PC-3 (cell line): ENCODE measurements around the gene PACSIN1. TPM values are rescaled to one million over a fixed set of nuclear protein-coding genes. Genes with fewer than 3 reads are reported as not detected.
"Not testable (repeated sequence)": the region's sequence is repeated elsewhere in the genome, so short reads cannot be mapped to it uniquely, and the experiment has no call there.

Experiments
- ATAC-seq: fragments of 200-7000 bp; cut with Tn5 transposase; 2 replicates; pipeline ENCODE4 v1.9.1; 2020; ENCODE audit warnings: mild to moderate bottlenecking, moderate library complexity
- BruUV-seq: library from RNA; stranded (reverse); fragments of 400-500 nt; replicated peaks from 2 replicates; lab custom pipeline; 2021; lab: Mats Ljungman, UMichigan
- CTCF ChIA-PET: fragments of 300-600 bp; sonication (Branson Sonifier 250); formaldehyde crosslinking; loops from one replicate; lab custom pipeline; 2022; ENCODE audit warnings: antibody characterized with exemption; lab: Charles Lee
- POLR2A ChIA-PET: fragments of 300-600 bp; sonication (Branson Sonifier 250); formaldehyde crosslinking; loops from one replicate; lab custom pipeline; 2022; ENCODE audit warnings: antibody characterized with exemption; ENCODE audit not compliant: unreplicated experiment; lab: Charles Lee
- DNase-seq: peaks from one replicate; pipeline ENCODE4 v3.0.0-alpha.2; 2015
- H2AFZ ChIP-seq: fragments of 300-600 bp; sonication (generic); 2 replicates; pipeline ENCODE4 v1.6.0; 2016; ENCODE audit warnings: antibody characterized with exemption, low read length
- H3F3A ChIP-seq: fragments of 300-600 bp; sonication (generic); one replicate; pipeline ENCODE4 v1.6.0; 2017; ENCODE audit warnings: antibody characterized with exemption, low read length, control low read depth, mild to moderate bottlenecking; ENCODE audit not compliant: unreplicated experiment
- H3K27ac ChIP-seq: fragments of 300-600 bp; sonication (generic); 2 replicates; pipeline ENCODE4 v1.5.1; 2016; ENCODE audit warnings: mild to moderate bottlenecking, low read length
- H3K27me3 ChIP-seq: fragments of 300-600 bp; sonication (generic); 2 replicates; pipeline ENCODE4 v1.6.1; 2016; ENCODE audit warnings: low read length, mixed read lengths
- H3K36me3 ChIP-seq: fragments of 300-600 bp; sonication (generic); 2 replicates; pipeline ENCODE4 v1.6.1; 2016; ENCODE audit warnings: low read depth, mixed run types, low read length, mixed read lengths
- H3K4me1 ChIP-seq: fragments of 300-600 bp; sonication (generic); 2 replicates; pipeline ENCODE4 v1.5.1; 2016; ENCODE audit warnings: low read length; ENCODE audit not compliant: insufficient read depth
- H3K4me2 ChIP-seq: fragments of 300-600 bp; sonication (generic); 2 replicates; pipeline ENCODE4 v1.6.0; 2016; ENCODE audit warnings: low read length
- H3K4me3 ChIP-seq: fragments of 300-600 bp; sonication (generic); 2 replicates; pipeline ENCODE4 v1.5.1; 2016; ENCODE audit warnings: mild to moderate bottlenecking, low read length, mixed read lengths
- H3K79me2 ChIP-seq: fragments of 300-600 bp; sonication (generic); 2 replicates; pipeline ENCODE4 v1.6.1; 2017; ENCODE audit warnings: low read length, mixed read lengths
- H3K9ac ChIP-seq: fragments of 300-600 bp; sonication (generic); 2 replicates; pipeline ENCODE4 v1.6.0; 2016; ENCODE audit warnings: mild to moderate bottlenecking, low read length
- H3K9me2 ChIP-seq: fragments of 300-600 bp; sonication (generic); replicated peaks from 2 replicates; pipeline ENCODE4 v1.6.1; 2016; ENCODE audit warnings: mixed run types, low read length, mixed read lengths
- H3K9me3 ChIP-seq: fragments of 300-600 bp; sonication (generic); 2 replicates; pipeline ENCODE4 v1.6.1; 2016; ENCODE audit warnings: low read length, mixed read lengths
- H4K20me1 ChIP-seq: fragments of 300-600 bp; sonication (generic); 2 replicates; pipeline ENCODE4 v1.6.1; 2016; ENCODE audit warnings: low read length, mixed read lengths
- CTCF ChIP-seq: fragments of 300-600 bp; sonication (generic); conservative IDR thresholded peaks from 2 replicates; pipeline ENCODE4 v1.5.1; 2017; ENCODE audit warnings: antibody characterized with exemption, low read depth, mild to moderate bottlenecking, low read length
- EZH2 ChIP-seq: fragments of 300-600 bp; sonication (generic); IDR thresholded peaks from one replicate; pipeline ENCODE4 v1.6.1; 2017; ENCODE audit warnings: antibody characterized with exemption, mild to moderate bottlenecking, low read length; ENCODE audit not compliant: unreplicated experiment
- EZH2phosphoT487 ChIP-seq: fragments of 300-600 bp; sonication (generic); IDR thresholded peaks from 2 replicates; pipeline ENCODE4 v1.6.1; 2018; ENCODE audit warnings: mild to moderate bottlenecking, antibody characterized with exemption, low read length, borderline replicate concordance
- intact Hi-C: fragments of 100-400 bp; cut with micrococcal nuclease; formaldehyde crosslinking; loops from 2 replicates; pipeline ENCODE4 v1.9.0; 2023
- total RNA-seq: library from RNA; depleted of rRNA; stranded (reverse); fragments of >200 nt; gene quantifications from 2 replicates; pipeline ENCODE4 v1.2.3, GENCODE V29; 2014

PACSIN1 gene
- total RNA-seq, 1 experiment from 2014 or later, result 2.3 TPM

GRCh38 chr6:34476447-34476846, 10.6 kb downstream of the PACSIN1 start:
- H3K4me3 ChIP-seq, result no peak overlapping the region
- H3K9me3 ChIP-seq, result no peaks in the 10 kb centered on the region
- POLR2A ChIA-PET, result no interaction called here
- H4K20me1 ChIP-seq, result no peaks in the 10 kb centered on the region
- H3K9me2 ChIP-seq, result no peaks in the 10 kb centered on the region
- DNase-seq, result no peak
- CTCF ChIA-PET, result no interaction called here
- TF ChIP-seq EZH2phosphoT487, result no peak
- TF ChIP-seq EZH2, result no peak
- TF ChIP-seq CTCF, result no peak
- no peak overlapping the region for H3K27ac ChIP-seq
- H2AFZ ChIP-seq, result no peak overlapping the region
- H3K79me2 ChIP-seq, result no peaks in the 10 kb centered on the region
- H3K27me3 ChIP-seq, result no peaks in the 10 kb centered on the region
- intact Hi-C loops, result no loop called here
- H3K36me3 ChIP-seq, result no peaks in the 10 kb centered on the region
- BruUV-seq, result no TSS peak
- H3K9ac ChIP-seq, result no peak overlapping the region
- no peaks in the 10 kb centered on the region for H3F3A ChIP-seq
- peaks cover 7% of the 10 kb centered on the region; the same call in 1 of the 2 replicates for H3K4me1 ChIP-seq
- no peak for ATAC-seq
- no peak overlapping the region for H3K4me2 ChIP-seq

- Histone ChIP-seq H3K9me2 (no peaks in the 10 kb centered on the region), H3K36me3 (no peaks in the 10 kb centered on the region), H2AFZ (no peak overlapping the region), H3K4me2 (no peak overlapping the region), H3K4me3 (no peak overlapping the region), H4K20me1 (no peaks in the 10 kb centered on the region), H3K27me3 (no peaks in the 10 kb centered on the region), H3K27ac (no peak overlapping the region), H3K9ac (no peak overlapping the region), H3K79me2 (no peaks in the 10 kb centered on the region), H3K4me1 (peaks cover 7% of the 10 kb centered on the region; the same call in 1 of the 2 replicates), H3F3A (no peaks in the 10 kb centered on the region), H3K9me3 (no peaks in the 10 kb centered on the region)
- intact Hi-C loops, result no loop called here
- no TSS peak for BruUV-seq
- POLR2A ChIA-PET, result no interaction called here
- DNase-seq (no peak), ATAC-seq (no peak)
- CTCF ChIA-PET, result no interaction called here
- TF ChIP-seq CTCF (no peak), EZH2phosphoT487 (no peak), EZH2 (no peak)
These were observed 11.0 kb downstream of the PACSIN1 start for GRCh38 chr6:34476921-34477320.

GRCh38 chr6:34478796-34479195, 12.9 kb downstream of the PACSIN1 start:
- POLR2A ChIA-PET, result no interaction called here
- H3K27me3 ChIP-seq, result no peaks in the 10 kb centered on the region
- intact Hi-C loops, result no loop called here

GRCh38 chr6:34483781-34484180, 17.9 kb downstream of the PACSIN1 start:
- peaks cover 20% of the 10 kb centered on the region for H3K4me1 ChIP-seq
- H3F3A ChIP-seq, DNase-seq, H2AFZ ChIP-seq, H3K27me3 ChIP-seq, BruUV-seq, intact Hi-C loops, H3K9me2 ChIP-seq, H3K79me2 ChIP-seq, H3K9ac ChIP-seq, H4K20me1 ChIP-seq, H3K4me2 ChIP-seq, CTCF ChIA-PET, H3K9me3 ChIP-seq, H3K4me3 ChIP-seq, H3K27ac ChIP-seq, H3K36me3 ChIP-seq, ATAC-seq, POLR2A ChIA-PET: not testable (repeated sequence)

More at GRCh38 chr6:34478796-34479195, 12.9 kb downstream of the PACSIN1 start:
- Histone ChIP-seq H3K9me2 (no peaks in the 10 kb centered on the region), H3K79me2 (no peaks in the 10 kb centered on the region), H3K4me1 (peaks cover 7% of the 10 kb centered on the region; the same call in 1 of the 2 replicates), H3K9me3 (no peaks in the 10 kb centered on the region), H3F3A (no peaks in the 10 kb centered on the region), H3K27ac (no peak overlapping the region), H3K36me3 (no peaks in the 10 kb centered on the region), H3K9ac (no peak overlapping the region), H2AFZ (no peak overlapping the region), H3K4me2 (no peak overlapping the region), H4K20me1 (no peaks in the 10 kb centered on the region), H3K4me3 (no peak overlapping the region)
- ATAC-seq (no peak), DNase-seq (no peak)
- CTCF ChIA-PET, result no interaction called here
- BruUV-seq, result no TSS peak
- no peak for TF ChIP-seq EZH2
- no peak for TF ChIP-seq EZH2phosphoT487
- no peak for TF ChIP-seq CTCF
